Esophagus muscularis mucosa (tissue), 4 donors: ENCODE results near the gene BRSK2.

Experiments
- CTCF ChIP-seq, 3 experiments: fragments of 200-600 bp in 2 of 3; fragments of 450-650 bp in 1 of 3; sonication (generic) in 2 of 3; IDR thresholded peaks; one replicate each; pipeline ENCODE4 v1.5.1; 2017 to 2019; ENCODE audit warnings: antibody characterized with exemption in 3 of 3, mild to moderate bottlenecking in 2 of 3, moderate library complexity in 1 of 3
- EP300 ChIP-seq: sonication (generic); formaldehyde crosslinking; IDR thresholded peaks from one replicate; pipeline ENCODE4 v1.6.1; 2017; ENCODE audit warnings: antibody characterized with exemption
- POLR2A ChIP-seq: fragments of 450-650 bp; IDR thresholded peaks from one replicate; pipeline ENCODE4 v1.6.1; 2017; ENCODE audit warnings: antibody characterized with exemption, moderate library complexity, mild to moderate bottlenecking, low read depth

GRCh38 chr11:1508491-1508891 is 118.8 kb downstream of the BRSK2 start:
- TF ChIP-seq CTCF (IDR thresholded peaks at IDR 0.05) (no peak), EP300 (no peak), POLR2A (no peak)
